ENCODE data around the gene CLCN2.

- no peak for TF ChIP-seq SUZ12 (IDR thresholded peaks at IDR 0.05)
- no peak for TF ChIP-seq FOXK2 (IDR thresholded peaks at IDR 0.05)
- TF ChIP-seq FOXM1 (IDR thresholded peaks at IDR 0.05; ENCODE audit: borderline replicate concordance) = no peak
- TF ChIP-seq, protein P1, sequence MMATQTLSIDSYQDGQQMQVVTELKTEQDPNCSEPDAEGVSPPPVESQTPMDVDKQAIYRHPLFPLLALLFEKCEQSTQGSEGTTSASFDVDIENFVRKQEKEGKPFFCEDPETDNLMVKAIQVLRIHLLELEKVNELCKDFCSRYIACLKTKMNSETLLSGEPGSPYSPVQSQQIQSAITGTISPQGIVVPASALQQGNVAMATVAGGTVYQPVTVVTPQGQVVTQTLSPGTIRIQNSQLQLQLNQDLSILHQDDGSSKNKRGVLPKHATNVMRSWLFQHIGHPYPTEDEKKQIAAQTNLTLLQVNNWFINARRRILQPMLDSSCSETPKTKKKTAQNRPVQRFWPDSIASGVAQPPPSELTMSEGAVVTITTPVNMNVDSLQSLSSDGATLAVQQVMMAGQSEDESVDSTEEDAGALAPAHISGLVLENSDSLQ (IDR thresholded peaks at IDR 0.05) = no peak
- TF ChIP-seq ARNT (IDR thresholded peaks at IDR 0.05) = no peak
- TF ChIP-seq TARDBP (IDR thresholded peaks at IDR 0.05) = no peak
- no peak for TF ChIP-seq BHLHE40 (IDR thresholded peaks at IDR 0.05; ENCODE audit: borderline replicate concordance)
- no peak for TF ChIP-seq NFRKB (IDR thresholded peaks at IDR 0.05)
Observed at GRCh38 chr3:184380627-184381260, 19.3 kb upstream of the CLCN2 start.

All from HEK293T (cell line).